ENCODE measurements around the gene SOCS3.
A peak's percentile ranks its signal among the peaks of the same experiment; 100 is the strongest.
"Not testable (repeated sequence)": the region's sequence is repeated elsewhere in the genome, so short reads cannot be mapped to it uniquely, and the experiment has no call there.

Gene SOCS3

DNA sequence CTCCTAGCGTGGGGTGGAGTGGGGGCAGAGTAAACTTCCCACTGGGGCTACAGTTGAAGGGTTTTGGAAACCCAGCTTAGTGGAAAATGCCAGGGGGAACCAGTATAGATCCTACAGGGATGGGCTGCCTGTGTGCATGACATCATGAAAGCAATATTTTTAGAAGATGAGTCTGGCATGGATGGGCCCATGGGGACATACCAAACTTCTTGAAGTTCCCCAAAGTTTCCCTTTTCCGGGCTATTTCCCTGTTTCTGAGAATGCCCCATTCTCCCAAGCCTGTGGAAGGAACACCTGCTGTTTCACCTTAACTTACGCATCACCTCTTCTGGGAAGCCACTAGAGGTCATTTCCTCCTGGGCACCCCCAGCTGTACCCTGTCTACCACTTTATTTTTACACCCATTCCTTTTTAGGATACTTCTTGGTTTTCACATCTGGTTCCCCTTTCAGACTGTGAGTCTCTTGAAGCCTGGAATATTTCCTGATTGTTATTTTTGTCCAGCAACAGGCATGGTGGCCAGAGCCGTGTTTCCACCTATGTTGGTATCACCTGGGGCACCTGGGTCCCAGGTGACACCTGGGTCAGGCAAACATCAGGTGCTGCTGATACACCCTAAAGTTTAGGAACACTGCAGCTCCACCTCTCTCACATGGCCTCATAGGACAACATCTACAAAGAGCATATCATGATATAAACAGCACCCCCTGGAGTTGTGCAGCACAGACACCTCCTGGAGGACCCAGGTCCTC is 9.8 kb downstream of the SOCS3 start:
- no peak for DNase-seq (ENCODE audit: low read depth, low spot score)

GRCh38 chr17:78348055-78348770 is 11.7 kb downstream of the SOCS3 start:
- no peak for DNase-seq (ENCODE audit: low read depth, low spot score)

- DNase-seq (ENCODE audit: low read depth, low spot score): no peak
Observed at GRCh38 chr17:78347453-78347852, 12.4 kb downstream of the SOCS3 start.

DNA sequence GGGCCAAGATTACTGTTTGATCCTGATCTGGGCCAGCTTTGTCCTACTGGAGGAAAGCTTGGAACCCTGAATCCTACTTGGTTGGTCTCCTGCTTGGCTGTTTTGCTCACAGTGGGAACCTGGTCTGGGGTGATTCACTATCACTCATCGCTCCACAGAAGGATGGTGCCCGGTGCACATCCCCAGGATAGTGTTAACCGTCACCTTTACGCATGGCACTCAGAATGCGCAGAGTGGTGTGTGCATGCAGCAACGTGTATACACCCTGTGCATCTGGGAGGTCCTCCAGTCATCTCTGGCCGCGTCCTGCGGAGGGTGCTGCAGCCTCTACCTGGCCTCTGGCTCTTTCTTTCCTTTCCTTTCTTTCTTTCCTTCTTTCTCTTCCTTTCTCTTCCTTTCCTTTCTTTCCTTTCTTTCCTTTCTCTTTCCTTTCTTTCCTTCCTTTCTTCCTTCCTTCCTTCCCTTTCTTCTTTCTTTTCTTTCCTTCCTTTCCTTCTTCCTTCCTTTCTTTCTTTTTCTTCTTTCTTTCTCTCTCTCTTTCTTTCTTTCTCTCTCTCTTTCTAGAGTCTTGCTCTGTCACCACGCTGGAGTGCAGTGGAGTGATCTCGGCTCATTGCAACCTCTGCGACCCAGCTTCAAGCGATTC is 13.1 kb downstream of the SOCS3 start:
- no peak for DNase-seq (ENCODE audit: low read depth, low spot score)

GRCh38 chr17:78345791-78346494 is 13.9 kb downstream of the SOCS3 start:
- no peak for DNase-seq (ENCODE audit: low read depth, low spot score)

- no peak for DNase-seq (ENCODE audit: low read depth, low spot score)
Observed at GRCh38 chr17:78345172-78345571, 14.7 kb downstream of the SOCS3 start.

DNA sequence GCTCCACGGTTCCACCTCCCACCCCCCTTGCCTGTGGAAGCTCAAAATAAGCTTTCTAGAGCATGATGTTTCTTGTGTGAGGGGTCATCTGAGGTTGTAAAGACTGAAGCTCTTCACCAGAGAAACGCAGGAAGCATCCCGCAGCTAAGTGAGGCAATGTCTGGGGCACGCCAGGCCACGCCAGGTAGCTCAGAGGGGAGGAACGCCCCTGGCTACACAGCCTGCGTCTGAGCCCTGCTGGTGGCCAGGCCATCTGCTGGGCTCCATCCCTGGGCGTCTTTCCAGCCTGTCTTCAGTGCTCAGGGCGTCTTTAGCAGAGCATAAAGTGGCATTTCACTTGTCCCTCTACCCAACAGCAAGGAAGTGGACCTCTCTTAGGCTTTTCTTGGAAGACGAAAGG is 15.2 kb downstream of the SOCS3 start:
- no peak for DNase-seq (ENCODE audit: low read depth, low spot score)

GRCh38 chr17:78343543-78344201 is 16.2 kb downstream of the SOCS3 start:
- DNase-seq (ENCODE audit: low read depth, low spot score): no peak

DNA sequence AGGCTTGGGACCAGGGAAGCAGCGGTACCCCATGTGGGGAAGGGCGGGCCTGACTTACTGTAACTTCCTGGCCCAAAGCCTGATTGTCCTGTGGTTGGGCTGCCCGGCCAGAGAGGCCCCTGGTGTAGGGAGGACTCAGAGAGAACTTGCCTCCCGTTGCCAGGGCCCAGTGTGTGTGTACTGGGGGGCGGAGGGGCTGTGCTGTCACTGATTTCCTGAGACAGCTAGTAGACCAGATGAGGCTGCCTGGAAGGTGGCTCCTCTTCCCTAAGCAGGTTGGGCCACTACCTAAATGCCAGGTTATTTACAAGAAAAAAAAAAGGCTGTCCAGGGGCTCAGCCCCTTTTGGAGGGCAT is 16.7 kb downstream of the SOCS3 start:
- peak; percentile 71 for DNase-seq (ENCODE audit: low read depth, low spot score)

- DNase-seq (ENCODE audit: low read depth, low spot score): no peak
Observed at GRCh38 chr17:78342449-78343186, 17.3 kb downstream of the SOCS3 start.

GRCh38 chr17:78341559-78342448 is 18.1 kb downstream of the SOCS3 start:
- peak; percentile 85 for DNase-seq (ENCODE audit: low read depth, low spot score)

DNA sequence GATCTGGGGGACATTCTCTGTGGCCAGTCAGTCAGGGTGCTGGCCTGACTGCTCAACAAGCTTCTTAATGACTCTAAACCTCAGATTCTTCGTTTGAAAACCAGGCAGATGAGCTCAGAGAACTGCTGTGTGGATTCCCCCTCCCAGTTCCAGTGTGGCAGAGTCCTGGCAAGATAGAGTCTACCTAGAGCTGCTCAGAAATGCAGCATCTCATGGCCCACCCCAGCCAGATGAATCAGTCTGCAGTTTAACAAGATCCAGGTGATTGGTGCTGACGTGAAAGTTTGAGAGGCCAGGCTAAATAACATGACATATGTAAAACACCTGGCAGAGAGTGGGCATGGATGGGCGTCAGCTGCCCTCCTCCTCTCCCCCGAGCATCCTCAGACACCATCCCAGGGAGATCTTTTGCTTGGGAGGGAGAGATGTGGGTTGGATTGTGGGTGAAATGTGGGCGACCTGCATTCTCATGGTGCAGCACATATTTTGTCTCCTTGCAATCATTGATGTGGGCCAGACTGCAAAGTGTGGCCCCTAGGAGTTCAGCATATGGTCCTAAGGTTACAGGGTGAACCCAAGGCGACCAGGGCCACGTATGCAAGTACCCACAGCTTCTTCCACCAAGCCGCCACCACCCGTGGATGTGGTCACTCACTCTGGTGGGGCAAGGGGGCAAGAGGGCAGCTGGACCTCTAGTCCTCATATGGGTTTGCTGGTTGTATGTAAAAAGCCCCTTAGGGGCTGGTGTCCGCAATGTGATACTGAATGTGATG is 19.5 kb downstream of the SOCS3 start:
- no peak for DNase-seq (ENCODE audit: low read depth, low spot score)

- DNase-seq (ENCODE audit: low read depth, low spot score): no peak
Observed at GRCh38 chr17:78338486-78339259, 21.2 kb downstream of the SOCS3 start.

DNA sequence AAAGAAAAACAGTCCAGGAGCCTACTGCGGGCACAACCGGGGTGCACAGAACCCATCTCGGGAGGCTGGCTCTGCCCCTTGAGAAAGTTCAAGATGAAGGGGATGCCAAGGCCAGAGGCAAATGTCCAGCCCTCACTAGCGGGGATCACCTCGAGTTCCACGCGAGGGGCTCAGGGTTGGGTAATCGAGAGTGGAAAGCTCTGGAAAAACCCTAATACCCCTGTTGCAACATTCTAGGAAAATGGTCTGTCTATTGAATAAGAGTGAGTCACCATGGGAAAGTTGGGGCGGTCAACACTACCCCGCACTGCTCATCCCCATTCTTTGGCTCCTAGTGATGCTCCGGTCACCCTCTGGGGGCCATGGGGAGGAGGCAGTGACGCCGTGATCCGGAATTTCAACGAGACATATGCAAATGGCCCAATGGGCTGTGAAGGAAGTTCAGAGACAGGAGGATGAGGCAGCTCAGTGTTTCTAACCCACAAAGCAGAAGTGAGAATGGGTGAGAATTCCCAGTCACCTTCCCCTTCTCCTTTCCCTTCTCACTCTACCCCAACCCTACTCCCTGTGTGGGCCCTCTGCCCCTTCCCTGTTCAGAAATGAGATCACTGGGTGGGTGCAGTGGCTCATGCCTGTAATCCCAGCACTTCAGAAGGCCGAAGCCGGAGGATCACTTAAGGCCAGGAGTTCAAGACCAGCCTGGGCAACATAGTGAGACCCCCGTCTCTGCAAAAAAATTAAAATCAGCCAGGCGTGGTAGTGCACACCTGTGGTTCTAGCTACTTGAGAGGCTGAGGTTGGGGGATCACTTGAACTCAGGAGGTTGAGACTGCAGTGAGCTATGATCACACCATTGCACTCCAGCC is 22.4 kb downstream of the SOCS3 start:
- DNase-seq (ENCODE audit: low read depth, low spot score): no peak

- DNase-seq (ENCODE audit: low read depth, low spot score): no peak
Observed at GRCh38 chr17:78335209-78335608, 24.7 kb downstream of the SOCS3 start.

DNA sequence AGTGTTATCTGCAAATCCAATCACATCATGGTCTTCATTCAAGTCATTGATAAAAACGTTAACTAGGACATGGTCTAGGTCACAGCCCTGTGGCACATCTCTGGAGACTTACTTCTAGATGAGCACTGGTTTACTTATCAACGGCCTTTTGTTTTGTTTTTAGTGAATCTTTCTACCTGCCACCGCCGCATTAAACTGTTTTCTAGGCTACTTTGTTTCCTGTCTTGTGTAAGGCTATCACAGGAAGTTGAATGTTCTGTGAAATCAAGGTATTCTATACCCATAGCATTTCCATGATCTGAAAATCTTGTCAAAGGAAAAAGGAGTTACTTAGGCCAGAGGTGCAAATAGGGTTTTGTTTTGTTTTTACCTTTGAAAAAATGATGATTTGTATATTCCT is 26.9 kb downstream of the SOCS3 start:
- DNase-seq (ENCODE audit: low read depth, low spot score): no peak

- DNase-seq (ENCODE audit: low read depth, low spot score): not testable (repeated sequence)
Observed at GRCh38 chr17:78331355-78331754, 28.5 kb downstream of the SOCS3 start.

Measured in ELF-1 (cell line).